GM12878 (cell line): ENCODE data around the gene STARD5.

Experiments used
- CEBPB ChIP-seq, 2 experiments: fragments of 150-350 bp in 1 of 2; IDR thresholded peaks; 2 replicates each; pipeline ENCODE4 v1.6.1; 2012 to 2014; ENCODE audit warnings: low read depth in 2 of 2, low read length in 2 of 2, borderline replicate concordance in 1 of 2, inconsistent platforms in 1 of 2
- CREB1 ChIP-seq: IDR thresholded peaks from 2 replicates; pipeline ENCODE4 v1.6.1; 2012; ENCODE audit warnings: low read depth, mild to moderate bottlenecking, inconsistent platforms
- NRF1 ChIP-seq: conservative IDR thresholded peaks from 2 replicates; pipeline ENCODE4 v1.6.1; 2011; ENCODE audit warnings: mild to moderate bottlenecking, low read depth, low read length, improper control_type of control experiment
- POLR2A ChIP-seq: IDR thresholded peaks from 2 replicates; pipeline ENCODE4 v1.6.1; 2011; ENCODE audit warnings: low read depth, mild to moderate bottlenecking, low read length
- ZNF622 ChIP-seq: fragments of 450-650 bp; IDR thresholded peaks from 2 replicates; pipeline ENCODE4 v1.6.1; 2017; ENCODE audit warnings: mild to moderate bottlenecking, inconsistent platforms

- TF ChIP-seq ZNF622 (no peak), NRF1 (no peak), POLR2A (no peak), CREB1 (no peak), CEBPB (IDR thresholded peaks at IDR 0.05; ENCODE audit: borderline replicate concordance in 1 of 2, low read depth in 2 of 2, low read length in 2 of 2) (no peak)
Observed at GRCh38 chr15:81301385-81301784, 22.6 kb downstream of the STARD5 start.
